ENCODE results near the gene BID.
A peak's percentile ranks its signal among the peaks of the same experiment; 100 is the strongest.

The BID gene

GRCh38 chr22:17748555-17749353 is 25.5 kb downstream of the BID start:
- H3K4me3 ChIP-seq (ENCODE audit: control insufficient read depth, low read depth, low read length): no peak overlapping the region
- DNase-seq (ENCODE audit: low read depth): no peak
- TF ChIP-seq CTCF (IDR thresholded peaks at IDR 0.05; ENCODE audit: control insufficient read depth, insufficient read depth, low read depth, low read length, missing control alignments): no peak

GRCh38 chr22:17746916-17747315 is 27.4 kb downstream of the BID start:
- no peak for DNase-seq (ENCODE audit: low read depth)
- H3K4me3 ChIP-seq (ENCODE audit: control insufficient read depth, low read depth, low read length): no peak overlapping the region
- TF ChIP-seq CTCF (IDR thresholded peaks at IDR 0.05; ENCODE audit: control insufficient read depth, insufficient read depth, low read depth, low read length, missing control alignments): no peak

- no peak overlapping the region for H3K4me3 ChIP-seq (ENCODE audit: control insufficient read depth, low read depth, low read length)
- no peak for TF ChIP-seq CTCF (IDR thresholded peaks at IDR 0.05; ENCODE audit: control insufficient read depth, insufficient read depth, low read depth, low read length, missing control alignments)
- no peak for DNase-seq (ENCODE audit: low read depth)
Measured at GRCh38 chr22:17744430-17744829, 29.8 kb downstream of the BID start.

- DNase-seq (ENCODE audit: low read depth): no peak
- no peak overlapping the region for H3K4me3 ChIP-seq (ENCODE audit: control insufficient read depth, low read depth, low read length)
- no peak for TF ChIP-seq CTCF (IDR thresholded peaks at IDR 0.05; ENCODE audit: control insufficient read depth, insufficient read depth, low read depth, low read length, missing control alignments)
Measured at GRCh38 chr22:17743661-17744411, 30.4 kb downstream of the BID start.

- TF ChIP-seq CTCF (IDR thresholded peaks at IDR 0.05; ENCODE audit: control insufficient read depth, insufficient read depth, low read depth, low read length, missing control alignments): peak; percentile 84
- DNase-seq (ENCODE audit: low read depth): no peak
- H3K4me3 ChIP-seq (ENCODE audit: control insufficient read depth, low read depth, low read length): no peak overlapping the region
Measured at GRCh38 chr22:17742527-17742902, 31.8 kb downstream of the BID start.

GRCh38 chr22:17741866-17742526 is 32.3 kb downstream of the BID start:
- no peak overlapping the region for H3K4me3 ChIP-seq (ENCODE audit: control insufficient read depth, low read depth, low read length)
- no peak for DNase-seq (ENCODE audit: low read depth)
- TF ChIP-seq CTCF (IDR thresholded peaks at IDR 0.05; ENCODE audit: control insufficient read depth, insufficient read depth, low read depth, low read length, missing control alignments): no peak
